IPS-18a (cell line): ENCODE data around the gene TLE4.

ENCODE experiments used
- H3K27ac ChIP-seq: one replicate; pipeline ENCODE4 v1.5.1; 2013; ENCODE audit warnings: low read length
- H3K27me3 ChIP-seq: one replicate; pipeline ENCODE4 v1.6.1; 2013; ENCODE audit warnings: mild to moderate bottlenecking, low read length; ENCODE audit not compliant: control insufficient read depth, insufficient read depth
- H3K36me3 ChIP-seq: one replicate; pipeline ENCODE4 v1.6.1; 2013; ENCODE audit warnings: low read depth, low read length; ENCODE audit not compliant: control insufficient read depth
- H3K4me1 ChIP-seq: one replicate; pipeline ENCODE4 v1.6.1; 2013; ENCODE audit warnings: low read depth, low read length; ENCODE audit not compliant: control insufficient read depth
- H3K4me3 ChIP-seq: one replicate; pipeline ENCODE4 v1.5.1; 2013; ENCODE audit warnings: low read length
- H3K9ac ChIP-seq: one replicate; pipeline ENCODE4 v1.6.1; 2013; ENCODE audit warnings: mild to moderate bottlenecking, low read length, moderate library complexity
- H3K9me3 ChIP-seq: one replicate; pipeline ENCODE4 v1.6.1; 2013; ENCODE audit warnings: low read depth, low read length; ENCODE audit not compliant: control insufficient read depth

Gene TLE4

DNA sequence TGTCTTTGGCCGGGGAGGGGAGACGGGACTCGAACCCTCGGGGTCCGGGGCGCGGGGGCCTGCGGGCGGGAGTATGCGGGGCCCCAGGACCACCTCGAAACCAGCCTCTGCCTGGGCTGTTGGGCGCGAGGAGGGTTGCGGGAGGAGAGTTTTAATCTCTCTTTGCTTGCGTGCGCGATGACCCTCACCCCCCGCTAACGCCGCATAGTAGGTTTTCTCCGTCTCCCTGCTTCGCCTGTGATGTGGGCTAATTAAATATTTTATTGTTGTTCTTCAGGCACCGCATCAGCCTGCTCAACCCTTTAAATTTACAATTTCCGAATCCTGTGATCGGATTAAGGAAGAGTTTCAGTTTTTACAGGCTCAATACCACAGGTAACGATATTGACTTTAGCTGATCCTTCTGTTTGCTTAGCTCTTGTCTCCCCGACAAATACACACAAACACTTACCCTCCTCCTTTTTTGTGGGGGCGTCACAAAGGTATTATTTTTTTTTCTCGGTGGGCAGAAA, 1.7 kb downstream of the TLE4 start:
- H3K4me1 ChIP-seq, result peaks cover 18% of the 10 kb centered on the region
- H3K4me3 ChIP-seq, result peak overlapping the region; percentile 94
- no peaks in the 10 kb centered on the region for H3K36me3 ChIP-seq
- no peak overlapping the region for H3K27ac ChIP-seq
- peak overlapping the region; percentile 93 for H3K9ac ChIP-seq
- H3K9me3 ChIP-seq, result no peaks in the 10 kb centered on the region
- H3K27me3 ChIP-seq, result peaks cover 6% of the 10 kb centered on the region

DNA sequence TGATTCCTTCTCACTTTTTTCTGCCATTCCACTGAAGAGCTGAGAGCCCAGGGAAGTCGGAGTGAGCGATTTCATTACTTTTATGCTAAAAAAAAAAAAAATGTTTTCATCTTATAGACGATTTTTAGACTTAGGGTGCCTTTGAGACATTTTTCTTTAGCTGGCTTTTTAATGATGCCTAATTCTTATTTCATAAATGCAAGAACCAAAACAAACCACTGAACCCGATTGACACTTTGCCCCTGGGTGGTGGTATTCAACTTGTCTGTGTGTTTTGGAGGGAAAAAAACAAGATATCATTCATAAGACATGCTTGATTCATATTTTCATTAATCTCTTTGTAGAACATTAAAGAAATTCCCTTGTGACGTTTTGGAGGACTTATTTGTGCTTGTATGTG, 2.4 kb downstream of the TLE4 start:
- no peaks in the 10 kb centered on the region for H3K9me3 ChIP-seq
- peaks cover 18% of the 10 kb centered on the region for H3K4me1 ChIP-seq
- peaks cover 6% of the 10 kb centered on the region for H3K27me3 ChIP-seq
- H3K27ac ChIP-seq, result no peak overlapping the region
- no peaks in the 10 kb centered on the region for H3K36me3 ChIP-seq
- H3K4me3 ChIP-seq, result peak overlapping the region; percentile 94
- H3K9ac ChIP-seq, result peak overlapping the region; percentile 93

DNA sequence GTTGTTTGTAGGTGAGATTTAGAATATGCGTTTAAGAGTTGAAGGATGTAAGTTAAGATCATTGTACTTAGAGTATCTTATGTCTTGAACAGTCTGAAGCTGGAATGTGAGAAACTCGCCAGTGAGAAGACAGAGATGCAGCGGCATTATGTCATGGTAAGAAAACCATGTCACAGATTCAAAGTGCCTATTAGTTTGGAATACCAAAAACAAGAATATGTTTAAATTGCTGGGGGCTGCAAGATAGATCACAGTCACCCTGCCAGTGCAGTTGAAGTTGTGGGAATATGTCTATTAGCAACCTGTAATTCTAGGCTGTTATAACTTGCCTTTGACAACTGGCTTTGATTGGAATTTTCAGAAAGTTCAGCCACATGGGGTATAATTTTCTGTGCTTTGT, 3.0 kb downstream of the TLE4 start:
- Histone ChIP-seq H3K9me3 (no peaks in the 10 kb centered on the region), H3K36me3 (peaks cover 3% of the 10 kb centered on the region), H3K27me3 (peaks cover 6% of the 10 kb centered on the region), H3K9ac (no peak overlapping the region), H3K4me1 (peaks cover 18% of the 10 kb centered on the region), H3K4me3 (peak overlapping the region; percentile 94), H3K27ac (no peak overlapping the region)

DNA sequence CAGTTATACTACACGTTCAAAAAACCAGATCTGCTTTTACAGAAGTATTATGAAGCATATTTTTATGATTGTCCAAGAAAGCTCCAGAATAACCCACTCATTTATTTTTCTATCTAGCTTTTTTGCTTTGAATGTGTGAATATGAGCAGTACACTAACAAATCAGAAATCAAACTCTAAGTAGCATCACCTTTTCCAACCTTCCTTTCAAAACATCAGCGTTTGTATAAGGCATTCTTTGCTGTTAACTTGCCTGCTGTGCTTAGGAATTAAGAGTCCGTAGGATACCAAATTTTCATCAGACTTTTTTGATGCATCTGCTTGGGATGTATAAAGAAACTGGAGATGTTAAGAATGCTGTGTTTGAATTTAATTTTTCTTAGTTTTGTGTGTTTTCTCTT, 3.8 kb downstream of the TLE4 start:
- Histone ChIP-seq H3K9me3 (no peaks in the 10 kb centered on the region), H3K36me3 (peaks cover 3% of the 10 kb centered on the region), H3K9ac (no peak overlapping the region), H3K27me3 (peaks cover 6% of the 10 kb centered on the region), H3K27ac (no peak overlapping the region), H3K4me3 (no peak overlapping the region), H3K4me1 (peaks cover 15% of the 10 kb centered on the region)

DNA sequence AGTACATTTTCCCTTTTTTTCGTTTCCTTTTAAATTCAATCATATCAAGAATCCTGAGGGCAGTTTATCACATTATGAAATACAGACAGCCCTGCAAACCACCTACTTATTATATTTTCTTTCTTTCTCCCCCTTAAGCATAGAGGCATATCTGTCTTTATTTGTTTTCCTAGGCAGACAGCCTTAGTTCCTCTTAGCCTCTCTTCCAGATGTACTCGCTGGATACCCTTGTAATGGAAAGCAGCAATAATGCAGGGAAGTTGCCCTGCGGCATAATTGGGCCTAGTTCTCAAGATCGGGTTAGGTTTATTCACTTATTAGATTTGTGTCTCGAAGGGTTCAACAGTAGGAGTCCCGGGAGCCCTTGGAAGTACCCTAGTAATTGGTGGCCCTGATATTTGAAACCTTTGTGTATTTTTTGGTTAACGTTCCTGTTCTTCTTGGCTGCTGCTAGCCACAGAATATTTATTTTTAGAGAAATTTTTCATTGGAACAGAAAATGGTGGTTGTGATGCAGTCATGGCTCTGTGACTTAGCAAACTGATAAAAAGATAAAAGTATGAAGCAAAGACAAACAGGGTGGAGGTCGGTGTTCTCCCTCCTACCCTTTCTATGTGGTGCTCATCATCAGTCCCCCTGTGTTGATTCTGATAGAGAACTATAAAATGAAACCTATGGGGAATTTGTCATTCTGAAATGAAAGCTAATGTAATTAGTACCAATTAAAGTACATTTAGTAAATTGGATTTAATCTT, 6.4 kb downstream of the TLE4 start:
- Histone ChIP-seq H3K36me3 (peaks cover 3% of the 10 kb centered on the region), H3K4me3 (no peak overlapping the region), H3K27me3 (peaks cover 6% of the 10 kb centered on the region), H3K4me1 (peaks cover 21% of the 10 kb centered on the region), H3K9me3 (no peaks in the 10 kb centered on the region), H3K9ac (no peak overlapping the region), H3K27ac (no peak overlapping the region)

DNA sequence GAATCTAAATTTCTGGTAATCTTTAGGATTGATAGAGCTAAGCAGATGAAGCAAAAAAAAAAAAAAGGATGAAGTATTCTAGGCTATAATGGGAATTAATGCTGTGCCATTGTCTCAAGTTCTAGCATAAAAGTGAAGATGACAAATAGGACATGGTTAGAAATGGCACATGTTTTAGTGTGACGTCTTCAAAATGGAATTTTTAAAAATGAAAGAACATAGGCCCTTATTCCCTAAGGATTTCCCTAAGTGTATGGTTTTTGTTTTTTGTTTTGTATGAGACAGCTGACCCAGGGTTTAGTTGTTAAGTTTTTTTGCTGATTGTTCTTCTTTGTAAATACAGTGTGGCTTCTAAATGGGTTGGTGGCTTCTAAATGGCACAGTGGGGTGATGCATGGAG, 7.1 kb downstream of the TLE4 start:
- H3K4me1 ChIP-seq, result peaks cover 23% of the 10 kb centered on the region
- H3K27ac ChIP-seq, result no peak overlapping the region
- peaks cover 3% of the 10 kb centered on the region for H3K36me3 ChIP-seq
- peaks cover 6% of the 10 kb centered on the region for H3K27me3 ChIP-seq
- no peak overlapping the region for H3K9ac ChIP-seq
- no peaks in the 10 kb centered on the region for H3K9me3 ChIP-seq
- no peak overlapping the region for H3K4me3 ChIP-seq

DNA sequence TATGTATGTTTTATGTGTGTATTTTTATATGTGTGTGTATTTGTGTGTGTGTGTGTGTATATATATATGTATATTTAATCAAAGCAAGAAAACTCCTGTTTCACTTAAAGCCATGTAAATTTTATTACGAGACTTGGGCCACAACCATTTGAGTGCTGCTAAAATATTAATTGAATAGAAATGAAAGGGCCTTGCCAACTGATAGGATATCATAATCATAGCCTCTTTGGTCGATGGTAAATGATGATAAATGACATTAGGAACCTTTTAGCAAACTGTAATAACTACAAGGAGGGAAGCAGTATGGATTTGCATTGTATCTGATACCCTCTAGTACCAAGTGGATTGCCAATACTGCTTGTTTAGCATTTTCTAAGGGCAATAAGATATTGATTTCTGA, 7.9 kb downstream of the TLE4 start:
- H3K27ac ChIP-seq, result no peak overlapping the region
- no peaks in the 10 kb centered on the region for H3K27me3 ChIP-seq

DNA sequence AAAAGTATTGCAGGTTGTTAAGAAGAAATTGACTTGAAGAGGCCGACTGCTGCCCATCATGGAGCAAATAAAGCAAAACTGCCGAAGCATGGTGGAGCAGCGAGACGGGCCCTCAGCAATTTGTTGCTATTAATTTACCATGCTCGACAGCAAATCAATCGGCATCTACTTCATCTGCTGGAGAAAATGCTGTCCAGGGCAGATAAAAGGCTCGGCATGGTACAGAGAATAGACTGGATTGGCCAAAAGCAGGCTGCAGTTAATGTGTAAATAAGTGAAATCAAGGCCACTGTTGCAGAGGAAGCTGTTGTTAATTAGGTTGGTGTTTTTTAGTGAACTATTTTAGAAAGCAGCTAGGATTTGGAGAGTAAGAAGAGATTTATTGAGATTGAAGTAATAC, 8.3 kb downstream of the TLE4 start:
- Histone ChIP-seq H3K36me3 (peaks cover 3% of the 10 kb centered on the region), H3K27me3 (no peaks in the 10 kb centered on the region), H3K4me3 (no peak overlapping the region), H3K9ac (no peak overlapping the region), H3K27ac (no peak overlapping the region), H3K4me1 (peaks cover 19% of the 10 kb centered on the region), H3K9me3 (no peaks in the 10 kb centered on the region)

More for the DNA sequence above, 7.9 kb downstream of the TLE4 start:
- H3K36me3 ChIP-seq, result peaks cover 3% of the 10 kb centered on the region
- no peak overlapping the region for H3K4me3 ChIP-seq
- H3K9ac ChIP-seq, result no peak overlapping the region
- H3K4me1 ChIP-seq, result peaks cover 22% of the 10 kb centered on the region
- H3K9me3 ChIP-seq, result no peaks in the 10 kb centered on the region

DNA sequence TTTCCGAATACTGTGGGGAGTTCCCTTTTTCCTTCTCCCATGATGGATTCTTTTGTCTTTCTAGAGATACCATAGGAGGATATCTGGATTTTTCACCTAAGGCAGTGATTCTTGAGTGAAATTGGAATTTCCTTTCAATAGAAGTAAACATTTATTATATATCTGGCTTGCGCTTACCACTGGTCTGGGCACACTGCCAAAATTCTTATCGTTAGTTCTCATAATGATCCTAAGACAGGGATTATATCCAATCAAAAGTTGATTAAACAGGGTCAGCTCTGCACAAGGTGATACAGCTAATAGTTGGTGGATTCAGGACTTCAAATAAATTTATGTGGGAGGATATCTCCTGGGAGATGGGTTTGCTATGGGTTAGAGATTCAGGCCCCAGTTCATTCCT, 9.6 kb downstream of the TLE4 start:
- no peak overlapping the region for H3K27ac ChIP-seq
- no peaks in the 10 kb centered on the region for H3K9me3 ChIP-seq
- H3K36me3 ChIP-seq, result peaks cover 3% of the 10 kb centered on the region
- H3K4me1 ChIP-seq, result peaks cover 14% of the 10 kb centered on the region
- H3K4me3 ChIP-seq, result no peak overlapping the region
- H3K9ac ChIP-seq, result no peak overlapping the region
- no peaks in the 10 kb centered on the region for H3K27me3 ChIP-seq

DNA sequence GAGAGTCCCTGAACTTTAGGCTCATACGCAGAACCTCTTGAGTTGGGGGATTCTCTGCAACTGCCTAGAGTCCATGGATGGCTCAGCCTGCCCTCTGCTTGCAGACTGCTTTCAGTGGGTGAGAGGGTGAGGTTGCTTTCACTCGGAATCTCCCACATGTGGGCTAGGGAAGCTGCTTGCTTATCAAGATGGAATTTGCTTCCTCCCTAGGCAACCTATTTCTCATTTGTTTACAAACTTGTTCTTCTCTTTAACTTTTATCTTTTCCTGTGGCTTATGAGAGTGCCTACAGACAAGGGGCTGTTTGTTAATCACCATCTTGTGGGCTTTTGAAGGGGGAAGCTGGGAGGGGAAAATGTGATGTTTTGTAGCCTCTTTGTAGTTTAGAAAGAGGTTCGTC, 10.0 kb downstream of the TLE4 start:
- no peaks in the 10 kb centered on the region for H3K27me3 ChIP-seq
- peaks cover 3% of the 10 kb centered on the region for H3K36me3 ChIP-seq
- H3K9ac ChIP-seq, result no peak overlapping the region
- no peaks in the 10 kb centered on the region for H3K9me3 ChIP-seq
- H3K4me3 ChIP-seq, result no peak overlapping the region
- H3K4me1 ChIP-seq, result peaks cover 14% of the 10 kb centered on the region
- no peak overlapping the region for H3K27ac ChIP-seq

DNA sequence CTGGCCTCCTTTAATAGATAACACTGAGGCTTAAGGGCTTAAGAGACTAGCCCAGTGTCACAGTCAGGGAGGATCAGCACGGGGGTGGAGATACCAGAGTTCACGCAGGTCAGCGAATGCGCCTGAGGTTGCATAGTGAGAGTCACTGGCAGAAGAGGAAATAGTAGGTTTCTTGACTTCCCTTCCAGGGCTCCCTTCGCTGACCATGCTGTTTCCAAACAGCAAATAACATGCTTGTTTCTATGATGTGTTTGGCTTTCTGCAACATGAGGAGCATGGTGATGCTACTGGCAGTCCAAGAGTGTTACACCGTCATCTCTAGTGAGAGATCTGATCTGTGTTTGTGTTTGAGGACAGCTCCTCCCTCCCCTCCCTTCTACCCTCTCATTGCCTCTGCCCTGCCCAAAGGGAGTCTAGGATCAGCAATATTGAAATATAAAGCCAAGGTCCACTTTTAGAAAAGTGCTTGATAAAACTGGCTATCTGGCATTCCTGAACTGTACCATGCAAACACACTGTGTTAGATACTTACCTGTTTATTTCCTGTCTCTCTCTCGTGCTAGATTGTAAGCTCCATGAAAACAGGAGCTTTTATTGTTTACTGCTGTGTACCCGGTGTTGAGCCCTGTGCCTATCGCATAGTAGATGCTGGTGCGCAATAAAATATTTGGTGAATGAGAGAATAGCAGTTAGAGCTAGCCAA, 12.3 kb downstream of the TLE4 start:
- Histone ChIP-seq H3K4me1 (peaks cover 14% of the 10 kb centered on the region), H3K9me3 (no peaks in the 10 kb centered on the region), H3K27me3 (no peaks in the 10 kb centered on the region), H3K4me3 (no peak overlapping the region), H3K9ac (no peak overlapping the region), H3K27ac (no peak overlapping the region), H3K36me3 (peaks cover 7% of the 10 kb centered on the region)

DNA sequence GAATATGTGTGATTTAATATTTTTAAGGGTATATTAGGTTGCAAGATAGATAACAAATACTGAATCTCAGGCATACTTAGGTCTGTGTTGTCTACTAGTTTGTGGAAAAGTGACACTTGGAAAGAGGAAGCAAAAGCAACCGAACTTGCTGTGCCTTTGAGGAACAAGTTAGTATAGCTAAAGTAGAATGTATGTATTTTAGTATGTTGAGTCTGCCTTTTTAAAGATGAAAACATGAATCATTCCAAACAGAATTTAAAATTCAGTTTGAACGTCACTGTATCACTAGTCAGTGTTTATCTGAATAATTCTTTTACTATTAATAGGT, 12.9 kb downstream of the TLE4 start:
- no peak overlapping the region for H3K9ac ChIP-seq
- no peaks in the 10 kb centered on the region for H3K9me3 ChIP-seq
- no peak overlapping the region for H3K27ac ChIP-seq
- no peak overlapping the region for H3K4me3 ChIP-seq
- no peaks in the 10 kb centered on the region for H3K27me3 ChIP-seq
- H3K36me3 ChIP-seq, result peaks cover 5% of the 10 kb centered on the region
- H3K4me1 ChIP-seq, result peaks cover 14% of the 10 kb centered on the region
